Panc1 (cell line): ENCODE data around the gene RNF220.

Experiments
- CTCF ChIP-seq: fragments of 450-650 bp; IDR thresholded peaks from 2 replicates; pipeline ENCODE4 v1.5.1; 2017; ENCODE audit warnings: mild to moderate bottlenecking
- POLR2AphosphoS5 ChIP-seq: IDR thresholded peaks from 2 replicates; pipeline ENCODE4 v1.6.1; 2012; ENCODE audit warnings: mild to moderate bottlenecking, low read depth, low read length, moderate library complexity
- TCF7L2 ChIP-seq: IDR thresholded peaks from 2 replicates; pipeline ENCODE4 v1.6.1; 2011; ENCODE audit warnings: mild to moderate bottlenecking, low read depth, low read length, inconsistent platforms
- TF ChIP-seq, protein P1 (sequence below), 2 experiments: IDR thresholded peaks; 2 replicates each; pipeline ENCODE4 v1.6.1; 2011 to 2012; ENCODE audit warnings: low read depth in 2 of 2, control low read depth in 1 of 2, low read length in 1 of 2, mild to moderate bottlenecking in 1 of 2, moderate library complexity in 1 of 2; ENCODE audit not compliant: insufficient read depth in 1 of 2

DNA sequence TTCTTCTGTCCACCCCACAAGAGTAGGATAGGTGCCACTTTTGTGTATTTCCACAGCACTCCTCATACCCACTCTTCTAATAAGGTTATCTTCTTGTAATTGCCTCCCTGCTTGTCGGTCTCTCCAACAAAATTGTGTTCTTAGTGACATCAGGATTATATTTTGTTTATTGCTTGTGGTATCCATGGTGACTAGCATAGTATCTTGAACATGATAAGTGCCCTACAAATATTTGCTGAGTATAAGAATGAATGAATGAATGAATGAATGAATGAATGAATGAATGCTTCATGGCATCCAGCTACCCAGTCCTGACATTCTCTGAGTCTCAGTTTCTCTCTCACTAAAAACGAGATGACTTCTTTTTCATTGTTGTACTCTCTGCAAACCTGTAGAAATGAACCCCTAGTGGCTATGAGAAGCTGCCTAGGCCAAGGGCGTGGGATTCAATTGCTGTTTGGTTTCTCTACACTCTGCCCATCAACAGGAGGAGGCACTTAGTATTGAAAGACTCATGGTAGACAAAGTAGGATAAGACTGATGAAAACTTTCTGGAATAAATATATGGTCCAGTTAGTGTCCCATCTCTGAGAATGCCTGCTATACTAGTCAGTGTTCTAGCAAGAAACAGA, 148.2 kb downstream of the RNF220 start:
- no peak for TF ChIP-seq CTCF
- TF ChIP-seq POLR2AphosphoS5: no peak
- TF ChIP-seq, protein P1, sequence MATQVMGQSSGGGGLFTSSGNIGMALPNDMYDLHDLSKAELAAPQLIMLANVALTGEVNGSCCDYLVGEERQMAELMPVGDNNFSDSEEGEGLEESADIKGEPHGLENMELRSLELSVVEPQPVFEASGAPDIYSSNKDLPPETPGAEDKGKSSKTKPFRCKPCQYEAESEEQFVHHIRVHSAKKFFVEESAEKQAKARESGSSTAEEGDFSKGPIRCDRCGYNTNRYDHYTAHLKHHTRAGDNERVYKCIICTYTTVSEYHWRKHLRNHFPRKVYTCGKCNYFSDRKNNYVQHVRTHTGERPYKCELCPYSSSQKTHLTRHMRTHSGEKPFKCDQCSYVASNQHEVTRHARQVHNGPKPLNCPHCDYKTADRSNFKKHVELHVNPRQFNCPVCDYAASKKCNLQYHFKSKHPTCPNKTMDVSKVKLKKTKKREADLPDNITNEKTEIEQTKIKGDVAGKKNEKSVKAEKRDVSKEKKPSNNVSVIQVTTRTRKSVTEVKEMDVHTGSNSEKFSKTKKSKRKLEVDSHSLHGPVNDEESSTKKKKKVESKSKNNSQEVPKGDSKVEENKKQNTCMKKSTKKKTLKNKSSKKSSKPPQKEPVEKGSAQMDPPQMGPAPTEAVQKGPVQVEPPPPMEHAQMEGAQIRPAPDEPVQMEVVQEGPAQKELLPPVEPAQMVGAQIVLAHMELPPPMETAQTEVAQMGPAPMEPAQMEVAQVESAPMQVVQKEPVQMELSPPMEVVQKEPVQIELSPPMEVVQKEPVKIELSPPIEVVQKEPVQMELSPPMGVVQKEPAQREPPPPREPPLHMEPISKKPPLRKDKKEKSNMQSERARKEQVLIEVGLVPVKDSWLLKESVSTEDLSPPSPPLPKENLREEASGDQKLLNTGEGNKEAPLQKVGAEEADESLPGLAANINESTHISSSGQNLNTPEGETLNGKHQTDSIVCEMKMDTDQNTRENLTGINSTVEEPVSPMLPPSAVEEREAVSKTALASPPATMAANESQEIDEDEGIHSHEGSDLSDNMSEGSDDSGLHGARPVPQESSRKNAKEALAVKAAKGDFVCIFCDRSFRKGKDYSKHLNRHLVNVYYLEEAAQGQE (IDR thresholded peaks at IDR 0.05; ENCODE audit: insufficient read depth in 1 of 2, low read depth in 2 of 2, low read length in 1 of 2): no peak
- no peak for TF ChIP-seq TCF7L2
